Measurements from ENCODE around the gene EDC3. TPM values are rescaled to one million over a fixed set of nuclear protein-coding genes. Genes with fewer than 3 reads are reported as not detected.
A peak's percentile ranks its signal among the peaks of the same experiment; 100 is the strongest.
"Not testable (repeated sequence)": the region's sequence is repeated elsewhere in the genome, so short reads cannot be mapped to it uniquely, and the experiment has no call there.

The EDC3 gene
- polyA plus RNA-seq, 2 of the 4 experiments (the other 2 are of a cell fraction): 23.2 to 24.1 TPM

GRCh38 chr15:74662064-74662860, 33.6 kb downstream of the EDC3 start:
- Histone ChIP-seq H3K9me3 (no peaks in the 10 kb centered on the region), H3K4me3 (no peak overlapping the region), H3K4me2 (no peak overlapping the region), H3K27ac (peak overlapping the region in 1 of 2 experiments; percentile 54; a peak in 1 of 6 replicates), H3K4me1 (peaks cover 23% of the 10 kb centered on the region)
- no peak for ATAC-seq
- no peak for DNase-seq (ENCODE audit: low read depth in 1 of 2, low spot score in 1 of 2)
- POLR2A ChIA-PET: no interaction called here
- WGBS (ENCODE audit: missing lambda C conversion rate): 88% methylated on average over 4 of the region's 4 CpGs
- TF ChIP-seq GATA3 (IDR thresholded peaks at IDR 0.05; ENCODE audit: borderline replicate concordance) (no peak), CHD2 (IDR thresholded peaks at IDR 0.05; ENCODE audit: low read length, partially characterized antibody) (no peak), HOXA7 (CRISPR knock-in tag; IDR thresholded peaks at IDR 0.05) (no peak), FOSB (CRISPR knock-in tag; IDR thresholded peaks at IDR 0.05) (no peak), JUN (IDR thresholded peaks at IDR 0.05) (no peak), MAZ (IDR thresholded peaks at IDR 0.05; ENCODE audit: borderline replicate concordance, low read depth, low read length) (no peak), JUNB (IDR thresholded peaks at IDR 0.05) (no peak), NPAS2 (CRISPR knock-in tag; IDR thresholded peaks at IDR 0.05; ENCODE audit: borderline replicate concordance) (no peak), HOXB13 (CRISPR knock-in tag; IDR thresholded peaks at IDR 0.05; ENCODE audit: low read depth) (no peak), KDM5A (IDR thresholded peaks at IDR 0.05) (no peak), EHF (CRISPR knock-in tag; IDR thresholded peaks at IDR 0.05) (no peak), ELK1 (IDR thresholded peaks at IDR 0.05; ENCODE audit: low read depth, low read length) (no peak)
- CTCF ChIA-PET: interaction anchor here (1.8 to 3.9 kb wide), 2 partner anchors 30 to 108 kb away, joined by 5 to 33 read pairs; no protein-coding TSS in a partner anchor
- FAIRE-seq: no peak

- POLR2A ChIA-PET; H3K9me3 ChIP-seq; ATAC-seq; H3K4me2 ChIP-seq; FAIRE-seq; H3K27ac ChIP-seq; DNase-seq (ENCODE audit: low read depth in 1 of 2, low spot score in 1 of 2); H3K4me3 ChIP-seq: not testable (repeated sequence)
- H3K4me1 ChIP-seq: peaks cover 23% of the 10 kb centered on the region
- CTCF ChIA-PET: interaction anchor here (0.8 to 1.4 kb wide), 3 partner anchors 25 to 138 kb away, joined by 3 read pairs; no protein-coding TSS in a partner anchor
- 77% methylated on average over 8 of the region's 8 CpGs for WGBS (ENCODE audit: missing lambda C conversion rate)
These were observed 34.5 kb downstream of the EDC3 start for GRCh38 chr15:74661280-74661679.

GRCh38 chr15:74657846-74658245, 38.0 kb downstream of the EDC3 start:
- 70% methylated on average over 3 of the region's 3 CpGs for WGBS (ENCODE audit: missing lambda C conversion rate)
- FAIRE-seq (no peak), DNase-seq (ENCODE audit: low read depth in 1 of 2, low spot score in 1 of 2) (no peak), ATAC-seq (0 out of 6 replicates have a peak, but pooled peaks of 1 of the 2 experiments have one; percentile 29)
- peaks cover 6% of the 10 kb centered on the region; the same call in 1 of the 3 replicates for H3K4me1 ChIP-seq
- H3K4me3 ChIP-seq: no peak overlapping the region
- H3K27ac ChIP-seq: peak overlapping the region in 1 of 2 experiments; percentile 23; a peak in 1 of 6 replicates
- H3K9me3 ChIP-seq: no peaks in the 10 kb centered on the region
- POLR2A ChIA-PET: no interaction called here
- TF ChIP-seq TFCP2L1 (CRISPR knock-in tag; IDR thresholded peaks at IDR 0.05) (no peak), GATA3 (IDR thresholded peaks at IDR 0.05; ENCODE audit: borderline replicate concordance) (no peak), JUNB (IDR thresholded peaks at IDR 0.05) (no peak), REST (IDR thresholded peaks at IDR 0.05) (no peak), ZNF302 (CRISPR knock-in tag; IDR thresholded peaks at IDR 0.05) (no peak), CTCF (IDR thresholded peaks at IDR 0.05) (no peak), HES2 (IDR thresholded peaks at IDR 0.05) (no peak), MAZ (IDR thresholded peaks at IDR 0.05; ENCODE audit: borderline replicate concordance, low read depth, low read length) (no peak), CHD2 (IDR thresholded peaks at IDR 0.05; ENCODE audit: low read length, partially characterized antibody) (no peak), CHD4 (IDR thresholded peaks at IDR 0.05; ENCODE audit: borderline replicate concordance) (no peak), JUN (IDR thresholded peaks at IDR 0.05) (no peak), ELK1 (IDR thresholded peaks at IDR 0.05; ENCODE audit: low read depth, low read length) (no peak), ATOH8 (CRISPR knock-in tag; IDR thresholded peaks at IDR 0.05; ENCODE audit: low read depth) (no peak), FOSB (CRISPR knock-in tag; IDR thresholded peaks at IDR 0.05) (no peak)
- H3K4me2 ChIP-seq: no peak overlapping the region
- CTCF ChIA-PET: interaction anchor here (2.1 to 3.4 kb wide), 2 partner anchors 22 to 112 kb away, joined by 6 to 18 read pairs; no protein-coding TSS in a partner anchor

All from A549 (cell line).